PFSK-1 (cell line): ENCODE data around the gene SEMA6D.

Experiments
- FOXP2 ChIP-seq: optimal IDR thresholded peaks from 2 replicates; pipeline ENCODE3; 2011; ENCODE audit warnings: borderline replicate concordance, control low read depth, inconsistent platforms; ENCODE audit not compliant: insufficient read depth; ENCODE audit errors: extremely low read length, extremely low read depth
- POLR2AphosphoS5 ChIP-seq: IDR thresholded peaks from 2 replicates; pipeline ENCODE4 v1.6.1; 2012; ENCODE audit warnings: low read depth, mild to moderate bottlenecking, control low read depth, low read length, moderate library complexity
- SIN3A ChIP-seq: IDR thresholded peaks from 2 replicates; pipeline ENCODE4 v1.6.1; 2012; ENCODE audit warnings: mild to moderate bottlenecking, low read length, moderate library complexity, borderline replicate concordance; ENCODE audit not compliant: insufficient read depth
- TAF1 ChIP-seq: IDR thresholded peaks from 2 replicates; pipeline ENCODE4 v1.6.1; 2012; ENCODE audit warnings: low read length, control low read depth, borderline replicate concordance; ENCODE audit not compliant: insufficient read depth
- TF ChIP-seq, protein P1 (sequence below), 2 experiments: IDR thresholded peaks; 2 replicates each; pipeline versions ENCODE4 v1.6.1 to v1.8.0; 2011 to 2012; ENCODE audit warnings: low read depth in 2 of 2, low read length in 2 of 2, control low read depth in 1 of 2, inconsistent platforms in 1 of 2, mild to moderate bottlenecking in 1 of 2, moderate library complexity in 1 of 2; ENCODE audit not compliant: insufficient read depth in 1 of 2

GRCh38 chr15:47742334-47742733, 25.0 kb downstream of the SEMA6D start:
- TF ChIP-seq, protein P1, sequence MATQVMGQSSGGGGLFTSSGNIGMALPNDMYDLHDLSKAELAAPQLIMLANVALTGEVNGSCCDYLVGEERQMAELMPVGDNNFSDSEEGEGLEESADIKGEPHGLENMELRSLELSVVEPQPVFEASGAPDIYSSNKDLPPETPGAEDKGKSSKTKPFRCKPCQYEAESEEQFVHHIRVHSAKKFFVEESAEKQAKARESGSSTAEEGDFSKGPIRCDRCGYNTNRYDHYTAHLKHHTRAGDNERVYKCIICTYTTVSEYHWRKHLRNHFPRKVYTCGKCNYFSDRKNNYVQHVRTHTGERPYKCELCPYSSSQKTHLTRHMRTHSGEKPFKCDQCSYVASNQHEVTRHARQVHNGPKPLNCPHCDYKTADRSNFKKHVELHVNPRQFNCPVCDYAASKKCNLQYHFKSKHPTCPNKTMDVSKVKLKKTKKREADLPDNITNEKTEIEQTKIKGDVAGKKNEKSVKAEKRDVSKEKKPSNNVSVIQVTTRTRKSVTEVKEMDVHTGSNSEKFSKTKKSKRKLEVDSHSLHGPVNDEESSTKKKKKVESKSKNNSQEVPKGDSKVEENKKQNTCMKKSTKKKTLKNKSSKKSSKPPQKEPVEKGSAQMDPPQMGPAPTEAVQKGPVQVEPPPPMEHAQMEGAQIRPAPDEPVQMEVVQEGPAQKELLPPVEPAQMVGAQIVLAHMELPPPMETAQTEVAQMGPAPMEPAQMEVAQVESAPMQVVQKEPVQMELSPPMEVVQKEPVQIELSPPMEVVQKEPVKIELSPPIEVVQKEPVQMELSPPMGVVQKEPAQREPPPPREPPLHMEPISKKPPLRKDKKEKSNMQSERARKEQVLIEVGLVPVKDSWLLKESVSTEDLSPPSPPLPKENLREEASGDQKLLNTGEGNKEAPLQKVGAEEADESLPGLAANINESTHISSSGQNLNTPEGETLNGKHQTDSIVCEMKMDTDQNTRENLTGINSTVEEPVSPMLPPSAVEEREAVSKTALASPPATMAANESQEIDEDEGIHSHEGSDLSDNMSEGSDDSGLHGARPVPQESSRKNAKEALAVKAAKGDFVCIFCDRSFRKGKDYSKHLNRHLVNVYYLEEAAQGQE (IDR thresholded peaks at IDR 0.05; ENCODE audit: insufficient read depth in 1 of 2, low read depth in 2 of 2, low read length in 2 of 2) = no peak
- TF ChIP-seq SIN3A = no peak
- no peak for TF ChIP-seq POLR2AphosphoS5
- TF ChIP-seq TAF1 = no peak
- no peak for TF ChIP-seq FOXP2
